K562 (cell line): ENCODE results near the gene HRG. TPM values are rescaled to one million over a fixed set of nuclear protein-coding genes. Genes with fewer than 3 reads are reported as not detected.

Experiments
- ATAC-seq: fragments of 200-7000 bp; cut with Tn5 transposase; 3 replicates; pipeline ENCODE4 v1.9.1; 2020; ENCODE audit warnings: moderate library complexity
- BruUV-seq: library from RNA; stranded (reverse); fragments of 400-500 nt; replicated peaks from 2 replicates; lab custom pipeline; 2021; lab: Mats Ljungman, UMichigan
- CTCF ChIA-PET: fragments of 300-600 bp; formaldehyde crosslinking; extraction: SDS; loops from one replicate; lab custom pipeline; 2021; ENCODE audit warnings: low intra/inter-chr PET ratio; lab: Yijun Ruan, JAX
- POLR2A ChIA-PET: fragments of 300-600, 350-650 bp; sonication (Branson Sonifier 250); formaldehyde crosslinking; extraction: SDS; loops from one replicate; lab custom pipeline; 2021; ENCODE audit warnings: antibody characterized with exemption, inconsistent platforms; lab: Yijun Ruan, JAX
- DNase-seq, 4 experiments: peaks; one replicate each; pipeline versions ENCODE4 v3.0.0 to v3.0.0-alpha.2; 2011 to 2018; ENCODE audit warnings: low spot score in 3 of 4, mixed read lengths in 3 of 4; ENCODE audit errors: extremely low read depth in 1 of 4
- FAIRE-seq: peaks from 2 replicates; lab custom pipeline; 2011; peaks lifted over from hg19 to GRCh38; lab: Jason Lieb, UNC
- H2AFZ ChIP-seq: 2 replicates; pipeline ENCODE4 v1.6.0; 2011; ENCODE audit warnings: low read depth, low read length, control low read depth, inconsistent platforms
- H3K27ac ChIP-seq: fragments of 200-600 bp; 3 replicates; pipeline ENCODE4 v1.8.0; 2011; ENCODE audit warnings: low read depth, mild to moderate bottlenecking, control low read depth, inconsistent platforms, low read length, moderate library complexity, mixed read lengths; ENCODE audit errors: extremely low read depth
- H3K27me3 ChIP-seq, 2 experiments: fragments of 300-600 bp in 1 of 2; 2 replicates in 1 of 2; 3 replicates in 1 of 2; pipeline versions ENCODE4 v1.6.0 to v1.8.0; 2011; ENCODE audit warnings: inconsistent platforms in 2 of 2, low read length in 2 of 2, mild to moderate bottlenecking in 1 of 2, mixed read lengths in 1 of 2, moderate library complexity in 1 of 2; ENCODE audit not compliant: control insufficient read depth in 2 of 2, insufficient read depth in 2 of 2
- H3K36me3 ChIP-seq: fragments of 300-600 bp; 3 replicates; pipeline ENCODE4 v1.8.0; 2011; ENCODE audit warnings: mild to moderate bottlenecking, low read length, inconsistent platforms; ENCODE audit not compliant: control insufficient read depth, insufficient read depth
- H3K4me1 ChIP-seq, 2 experiments: fragments of 200-600 bp in 1 of 2; replicated peaks in 1 of 2; 2 replicates in 1 of 2; 3 replicates in 1 of 2; pipeline versions ENCODE4 v1.5.1 to v1.8.0; 2011; ENCODE audit warnings: inconsistent platforms in 2 of 2, low read length in 2 of 2, mild to moderate bottlenecking in 1 of 2, mixed read lengths in 1 of 2, moderate library complexity in 1 of 2; ENCODE audit not compliant: control insufficient read depth in 2 of 2, insufficient read depth in 2 of 2
- H3K4me2 ChIP-seq: 2 replicates; pipeline ENCODE4 v1.6.1; 2011; ENCODE audit warnings: low read length, control low read depth, inconsistent platforms, mixed read lengths; ENCODE audit not compliant: insufficient read depth
- H3K4me3 ChIP-seq: fragments of 200-600 bp; sonication (generic), shearing (Covaris generic); 2 replicates; pipeline ENCODE4 v1.5.1; 2016; ENCODE audit warnings: control low read depth, inconsistent platforms
- H3K79me2 ChIP-seq: fragments of 200-600 bp; 3 replicates; pipeline ENCODE4 v1.8.0; 2011; ENCODE audit warnings: low read length, inconsistent platforms; ENCODE audit not compliant: control insufficient read depth, insufficient read depth
- H3K9ac ChIP-seq, 2 experiments: 2 replicates each; pipeline versions ENCODE4 v1.6.0 to v1.6.1; 2011; ENCODE audit warnings: low read depth in 2 of 2, low read length in 2 of 2, control low read depth in 1 of 2, inconsistent platforms in 1 of 2, mild to moderate bottlenecking in 1 of 2, mixed read lengths in 1 of 2; ENCODE audit not compliant: insufficient read depth in 1 of 2
- H3K9me1 ChIP-seq: one replicate; pipeline ENCODE4 v1.6.0; 2011; ENCODE audit warnings: inconsistent platforms, mild to moderate bottlenecking, low read length, moderate library complexity; ENCODE audit not compliant: control insufficient read depth, insufficient read depth
- H3K9me3 ChIP-seq: replicated peaks from 2 replicates; pipeline ENCODE4 v1.5.1; 2011; ENCODE audit warnings: low read depth, low read length, inconsistent platforms; ENCODE audit not compliant: control insufficient read depth, insufficient read depth
- H4K20me1 ChIP-seq: replicated peaks from 2 replicates; pipeline ENCODE4 v1.6.1; 2011; ENCODE audit warnings: low read length, inconsistent platforms, mixed read lengths; ENCODE audit not compliant: control insufficient read depth, insufficient read depth
- NR1H2 ChIP-seq: sonication (generic); formaldehyde crosslinking; IDR thresholded peaks from 2 replicates; pipeline ENCODE4 v1.4.0; 2020; ENCODE audit warnings: mild to moderate bottlenecking, missing genetic modification reagents
- PREB ChIP-seq: sonication (generic); formaldehyde crosslinking; IDR thresholded peaks from 2 replicates; pipeline ENCODE4 v1.8.1; 2023; ENCODE audit warnings: mild to moderate bottlenecking, missing genetic modification reagents
- SRSF9 ChIP-seq: fragments of 200-400 bp; formaldehyde crosslinking; IDR thresholded peaks from 2 replicates; pipeline ENCODE4 v1.6.1; 2017; ENCODE audit warnings: low read depth, low read length, borderline replicate concordance
- THRB ChIP-seq: fragments of 450-650 bp; formaldehyde crosslinking; conservative IDR thresholded peaks from 2 replicates; pipeline ENCODE4 v1.4.0; 2022; ENCODE audit warnings: mild to moderate bottlenecking, missing genetic modification characterization
- ZNF444 ChIP-seq: fragments of 250-450 bp; sonication (Bioruptor Pico); IDR thresholded peaks from 2 replicates; pipeline ENCODE4 v1.4.0; 2020; ENCODE audit warnings: mild to moderate bottlenecking, moderate library complexity
- in situ Hi-C: fragments of 300-500 bp; cut with MboI; formaldehyde crosslinking; loops from 4 replicates; pipeline ENCODE4 v1.15.0; 2018; ENCODE audit warnings: inconsistent platforms, mixed read lengths
- intact Hi-C: fragments of 100-400 bp; cut with micrococcal nuclease; formaldehyde crosslinking; loops from 2 replicates; pipeline ENCODE4 v1.14.2; 2022
- polyA plus RNA-seq, 8 experiments: library from polyadenylated mRNA; depleted of rRNA in 4 of 8; stranded (reverse) in 5 of 8; unstranded in 3 of 8; fragments of >200 nt; fragmentation: Nextera tagmentation in 2 of 8; fragmentation: Illumina TruSeq in 1 of 8; extraction: Ambion mirVana in 2 of 8; extraction: Trizol in 1 of 8; gene quantifications; 2 replicates each; pipeline versions ENCODE4 v1.2.1 to v1.2.3, GENCODE V29; 2011 to 2014; ENCODE audit warnings: inconsistent platforms in 1 of 8, missing spikeins in 1 of 8
- total RNA-seq, 7 experiments: library from RNA; depleted of rRNA in 6 of 7; stranded (reverse); fragments of >200 nt in 6 of 7; fragmentation: Illumina TruSeq in 2 of 7; extraction: Trizol in 2 of 7; gene quantifications; 2 replicates each; pipeline versions ENCODE4 v1.2.1 to v1.2.3, GENCODE V29; 2011 to 2021; ENCODE audit warnings: low replicate concordance in 1 of 7

The HRG gene
- total and polyA plus RNA-seq, 9 of the 15 experiments (the other 6 are each of a cell fraction or from before 2014, with no cell fraction given): not detected

- H3K27me3 ChIP-seq: peaks cover 6 to 29% of the 10 kb centered on the region in 2 experiments; a peak in 3 of 5 replicates
- in situ Hi-C loops: no loop called here
- peaks cover 0 to 7% of the 10 kb centered on the region in 2 experiments; a peak in 2 of 5 replicates for H3K4me1 ChIP-seq
- TF ChIP-seq PREB (CRISPR knock-in tag) (no peak), ZNF444 (CRISPR knock-in tag) (no peak), NR1H2 (CRISPR knock-in tag) (no peak), THRB (CRISPR knock-in tag) (no peak), SRSF9 (no peak)
- TF ChIP-seq, all 486 proteins: peak for 0
- BruUV-seq: no TSS peak
- H3K4me3 ChIP-seq: no peak overlapping the region
- ATAC-seq (no peak), DNase-seq (no peak), FAIRE-seq (no peak)
- no peak overlapping the region for H3K27ac ChIP-seq
- no peaks in the 10 kb centered on the region for H4K20me1 ChIP-seq
- H3K9ac ChIP-seq: no peak overlapping the region
- no peak overlapping the region for H2AFZ ChIP-seq
- ChIA-PET CTCF (no interaction called here), POLR2A (interaction anchor here (0.6 to 1.2 kb wide), 2 partner anchors 74 to 142 kb away, joined by 3 read pairs; partner anchors contain the start of gene EIF4A2)
- H3K9me3 ChIP-seq: no peaks in the 10 kb centered on the region
- no peak overlapping the region for H3K4me2 ChIP-seq
- intact Hi-C loops: no loop called here
- no peaks in the 10 kb centered on the region for H3K9me1 ChIP-seq
- no peaks in the 10 kb centered on the region for H3K36me3 ChIP-seq
- H3K79me2 ChIP-seq: no peaks in the 10 kb centered on the region
Observed at GRCh38 chr3:186640929-186641328, 24.9 kb upstream of the HRG start.
